GM21526 (cell line): Measurements from ENCODE around the gene MGST1.

Source experiments
- ATAC-seq: cut with Tn5 transposase; IDR thresholded peaks from one replicate; pipeline ENCODE4 v1.9.1; 2021; ENCODE audit warnings: moderate library complexity; ENCODE audit not compliant: unreplicated experiment, low FRiP score

Gene MGST1, protein sequence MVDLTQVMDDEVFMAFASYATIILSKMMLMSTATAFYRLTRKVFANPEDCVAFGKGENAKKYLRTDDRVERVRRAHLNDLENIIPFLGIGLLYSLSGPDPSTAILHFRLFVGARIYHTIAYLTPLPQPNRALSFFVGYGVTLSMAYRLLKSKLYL

DNA sequence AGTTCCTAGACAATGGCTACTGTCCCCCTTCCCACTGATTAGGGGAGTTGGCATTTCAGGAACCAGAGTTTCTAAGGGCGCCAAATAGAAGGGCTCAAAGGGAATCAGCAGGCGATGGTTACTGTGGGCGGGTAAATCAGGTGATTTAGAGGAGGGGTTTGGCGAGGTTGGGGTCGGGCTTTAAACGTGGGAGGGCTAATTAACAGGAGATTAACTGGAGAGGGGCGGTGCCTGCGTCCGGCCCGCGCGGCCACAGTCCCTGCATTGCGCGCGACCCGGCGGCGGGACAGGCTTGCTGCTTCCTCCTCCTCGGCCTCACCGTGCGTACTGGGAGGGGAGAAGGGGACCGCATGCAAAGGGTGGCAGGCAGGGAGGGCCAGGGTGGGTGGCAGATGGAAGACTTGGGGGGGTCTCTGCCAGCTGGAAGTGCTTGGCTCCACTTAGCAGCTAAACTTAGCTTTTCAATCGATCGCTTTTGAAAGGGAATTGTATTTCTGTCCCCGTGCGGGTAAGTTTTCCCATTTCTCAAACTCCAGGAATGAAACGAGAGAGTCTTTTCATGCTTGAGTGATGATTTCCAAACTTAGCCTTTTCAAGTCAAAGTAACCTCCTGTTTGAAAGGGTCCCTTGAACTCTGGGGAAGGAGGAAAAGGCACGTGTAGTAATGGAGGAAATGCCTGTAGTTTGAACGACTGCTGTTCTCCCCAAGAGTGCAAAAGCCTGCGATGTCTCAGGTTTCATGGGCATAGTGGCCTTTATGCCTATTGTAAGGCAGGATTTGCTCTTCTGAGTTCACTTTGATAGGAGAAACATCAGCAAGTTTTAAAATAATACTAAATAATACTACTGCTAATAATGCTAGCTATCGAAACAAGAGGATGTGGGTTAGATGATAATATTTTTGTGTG is at the start of gene MGST1:
TSS of gene MGST1 (plus strand) at position 255 of the 908 bp plus-strand sequence. CDS start 6,608 bp downstream, outside the sequence.
- no peak for ATAC-seq

DNA sequence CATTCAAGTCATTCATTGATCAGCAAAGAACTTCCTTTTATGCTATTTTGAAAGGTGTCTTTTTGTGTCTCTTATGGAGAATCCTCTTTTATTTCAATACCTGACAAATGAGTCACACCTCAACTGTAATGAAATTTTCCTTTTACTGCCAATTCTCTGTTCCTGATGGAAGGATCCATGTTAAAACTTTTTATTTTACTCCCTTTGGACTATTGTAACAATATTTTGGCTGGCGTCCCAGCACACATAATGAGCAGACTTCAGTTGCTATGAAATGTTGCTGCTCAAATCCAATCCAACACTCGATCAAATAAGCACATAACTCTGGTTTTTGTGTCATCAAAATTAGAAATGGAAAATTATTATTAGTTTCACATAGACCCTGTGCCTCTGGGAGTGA is 48.0 kb upstream of the MGST1 start:
- no peak for ATAC-seq

DNA sequence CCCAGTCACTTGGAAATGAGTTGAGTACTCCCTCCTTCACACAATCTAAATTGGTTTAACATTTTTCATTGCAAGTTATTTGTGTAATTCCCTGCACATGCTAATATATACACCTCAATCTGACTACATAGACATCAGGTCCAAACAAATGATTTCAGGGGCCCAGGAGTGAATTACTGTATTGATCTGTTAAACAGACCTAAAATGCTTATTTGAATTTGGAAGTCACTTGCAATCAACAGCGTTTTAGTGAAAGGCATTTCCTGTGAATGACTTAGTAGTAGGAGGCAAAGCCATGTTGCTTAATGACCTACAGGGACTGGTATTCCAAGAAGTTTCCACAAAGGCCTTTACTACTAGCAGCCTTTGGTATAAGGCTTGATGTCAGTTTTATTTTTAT is 47.3 kb upstream of the MGST1 start:
- no peak for ATAC-seq

DNA sequence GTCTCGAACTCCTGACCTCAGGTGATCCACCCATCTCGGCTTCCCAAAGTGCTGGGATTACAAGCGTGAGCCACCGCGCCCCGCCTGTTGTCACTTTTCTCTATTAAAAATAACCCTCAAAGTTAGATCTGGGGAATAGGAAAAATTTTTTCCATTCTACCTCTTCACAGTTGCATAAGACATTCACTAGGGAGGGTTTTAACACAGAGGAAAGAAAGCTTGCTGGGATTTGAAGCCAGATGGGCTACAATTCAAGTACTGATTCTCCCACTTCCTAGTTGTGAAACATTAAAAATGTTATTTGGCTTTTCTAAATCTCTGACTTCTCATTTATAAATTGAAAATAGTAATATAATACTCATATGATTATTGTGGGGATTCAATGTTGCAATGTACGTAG is 46.7 kb upstream of the MGST1 start:
- ATAC-seq = no peak

DNA sequence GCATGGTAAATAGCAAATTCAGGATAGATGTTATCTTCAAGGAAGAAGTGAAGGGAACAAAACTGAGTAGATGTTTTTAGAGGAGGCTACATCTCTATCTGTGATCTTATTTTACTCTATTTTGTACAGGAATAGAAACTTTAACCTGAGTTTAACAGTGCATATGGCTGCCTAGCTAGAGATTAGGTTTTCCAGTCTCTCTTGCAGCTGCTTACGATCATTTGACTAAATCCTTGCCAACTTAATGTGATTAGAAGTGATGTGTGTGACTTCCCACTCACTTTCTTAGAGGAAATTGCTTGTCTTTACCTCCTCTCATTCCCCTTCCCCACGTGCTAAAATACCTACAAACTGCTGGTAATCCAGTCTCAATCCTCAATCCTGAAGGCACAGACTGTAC is 43.5 kb upstream of the MGST1 start:
- no peak for ATAC-seq

DNA sequence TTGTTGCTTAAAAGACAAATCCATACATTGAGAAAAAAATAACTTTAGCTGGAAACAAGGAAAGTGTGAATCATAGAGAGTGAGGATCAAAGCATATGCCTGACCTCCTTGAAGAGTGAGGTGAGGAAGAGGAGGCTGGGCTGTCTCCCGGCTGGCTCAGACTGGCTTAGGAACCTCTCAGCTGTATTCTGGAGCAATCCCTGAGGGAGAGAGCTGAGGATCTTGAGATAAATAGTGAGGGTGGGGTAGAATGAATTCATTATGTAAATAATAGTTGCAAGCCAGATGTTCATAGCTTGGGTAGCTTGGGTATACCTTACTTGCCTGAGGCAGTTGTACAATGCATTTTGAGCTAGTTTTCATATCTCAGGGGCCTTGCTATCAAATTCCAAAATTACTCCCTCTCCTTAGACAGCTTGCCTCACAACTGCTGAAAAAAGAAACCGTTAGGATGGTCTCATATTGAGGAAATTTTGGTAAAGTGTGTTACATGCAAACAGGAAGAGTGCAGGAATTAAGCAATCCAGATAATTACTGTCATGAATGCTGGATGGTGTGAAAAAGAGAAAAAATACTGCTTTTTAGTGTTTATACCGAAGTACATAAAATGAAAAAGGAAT is 39.5 kb upstream of the MGST1 start:
- ATAC-seq = no peak

DNA sequence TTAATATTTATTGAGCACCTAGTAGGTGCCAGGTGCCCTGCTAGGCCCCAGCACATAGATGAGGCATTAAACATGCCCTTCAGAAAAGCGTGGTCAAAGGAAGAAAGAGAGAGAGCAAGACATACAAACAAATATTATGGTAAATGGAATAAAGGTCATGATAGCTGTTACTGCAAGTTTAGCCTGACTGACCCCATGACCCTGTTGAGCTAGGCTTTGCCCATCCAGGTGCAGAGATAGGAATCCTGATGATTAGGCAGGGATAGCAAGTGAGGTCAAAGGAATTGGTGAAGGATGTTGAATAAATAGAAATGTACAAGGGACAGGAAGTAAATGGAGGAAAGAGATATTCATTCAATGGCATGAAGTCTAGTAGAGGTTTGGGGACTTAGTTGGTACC is 36.5 kb upstream of the MGST1 start:
- ATAC-seq = no peak

DNA sequence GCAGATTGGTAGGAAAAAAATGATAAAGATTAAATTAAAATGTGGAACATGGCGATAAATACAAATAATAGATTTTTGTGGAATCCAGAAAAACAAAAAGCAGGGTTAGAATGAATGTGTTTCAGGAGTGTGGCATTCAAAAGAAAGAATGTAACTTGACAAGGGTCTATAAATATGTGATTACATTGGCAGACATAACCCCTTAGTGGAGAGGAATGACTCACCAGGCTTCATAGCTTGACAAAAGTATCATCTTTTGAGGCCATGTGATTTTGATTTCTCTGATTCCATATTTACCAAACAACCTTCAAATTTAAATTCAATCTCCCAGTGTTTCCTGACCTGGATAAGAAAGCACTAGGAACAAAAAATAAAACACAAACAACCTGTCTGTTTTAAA is 24.4 kb upstream of the MGST1 start:
- no peak for ATAC-seq

DNA sequence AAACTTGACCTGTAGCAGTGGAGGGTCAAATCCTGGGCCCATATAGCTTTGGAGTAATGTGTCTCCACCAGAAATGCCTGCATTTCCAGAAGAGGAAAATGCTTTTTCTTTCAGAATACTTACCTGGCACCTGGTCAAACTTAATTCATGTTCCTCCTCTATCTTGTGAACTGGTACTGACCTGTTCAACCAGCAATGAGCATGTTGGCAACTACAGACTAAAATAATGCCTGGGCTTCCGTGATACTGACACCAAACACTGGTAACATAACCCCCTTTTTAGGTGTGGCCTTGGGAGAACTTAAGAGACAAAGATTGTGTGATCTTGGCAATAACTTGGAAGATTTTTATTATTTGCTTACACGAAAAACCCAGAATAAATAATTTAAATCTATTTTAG is 23.8 kb upstream of the MGST1 start:
- no peak for ATAC-seq

DNA sequence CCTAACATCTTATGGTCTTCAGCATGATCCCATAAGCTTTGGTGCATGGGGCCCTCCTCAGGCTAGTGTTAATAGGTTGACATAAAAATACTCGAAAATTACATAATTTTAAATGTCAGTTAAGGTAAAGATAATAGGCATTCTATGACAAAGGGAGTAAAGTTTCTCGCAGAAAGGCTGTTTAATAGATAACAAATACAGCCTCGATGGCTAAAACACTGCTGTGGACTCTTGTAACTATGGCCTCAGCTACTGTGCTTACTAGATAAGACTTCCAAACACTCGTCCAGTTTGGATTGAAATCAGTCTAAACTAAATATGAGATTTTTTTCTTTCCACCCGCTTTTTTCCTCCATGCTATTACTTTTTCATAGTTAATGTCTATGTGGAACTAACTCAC is 23.2 kb upstream of the MGST1 start:
- no peak for ATAC-seq

DNA sequence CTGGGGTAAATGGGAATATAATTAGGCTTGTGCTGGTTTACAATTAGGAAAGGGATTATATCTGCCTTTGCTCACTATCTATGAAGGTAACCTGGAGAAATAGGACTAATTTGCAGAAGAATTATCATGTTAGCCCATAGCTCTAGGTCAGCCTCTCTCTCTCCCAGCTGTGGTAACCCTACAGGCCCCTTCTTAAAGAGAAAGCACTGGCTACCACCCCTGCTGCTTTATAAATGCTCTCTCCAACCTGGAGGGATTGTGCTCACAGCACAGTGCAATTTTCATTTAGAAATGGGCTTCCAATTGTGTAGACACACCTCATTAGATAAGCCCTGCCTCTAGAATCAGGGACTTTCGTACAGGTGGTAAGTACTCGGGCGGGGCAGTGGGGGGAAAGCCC is 22.7 kb upstream of the MGST1 start:
- no peak for ATAC-seq

DNA sequence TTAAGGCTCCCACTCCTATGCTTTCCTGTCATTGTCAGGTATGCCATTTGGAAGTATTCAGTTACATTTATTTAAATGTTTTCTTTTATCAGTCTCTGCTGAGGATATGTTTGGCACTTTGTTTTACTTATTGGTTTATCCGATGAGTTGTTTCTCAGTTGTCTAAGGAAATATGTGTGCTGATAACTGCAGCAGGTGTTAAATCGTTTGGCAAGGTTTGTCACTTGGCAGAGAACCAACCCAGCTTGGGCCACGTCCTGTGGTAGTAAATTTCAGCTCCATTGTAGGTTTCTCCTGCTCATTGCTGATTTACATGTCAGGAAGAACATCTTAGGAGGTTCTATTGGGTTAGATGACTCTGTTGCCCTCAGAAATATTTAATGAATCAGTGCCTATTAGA is 22.0 kb upstream of the MGST1 start:
- ATAC-seq = no peak

DNA sequence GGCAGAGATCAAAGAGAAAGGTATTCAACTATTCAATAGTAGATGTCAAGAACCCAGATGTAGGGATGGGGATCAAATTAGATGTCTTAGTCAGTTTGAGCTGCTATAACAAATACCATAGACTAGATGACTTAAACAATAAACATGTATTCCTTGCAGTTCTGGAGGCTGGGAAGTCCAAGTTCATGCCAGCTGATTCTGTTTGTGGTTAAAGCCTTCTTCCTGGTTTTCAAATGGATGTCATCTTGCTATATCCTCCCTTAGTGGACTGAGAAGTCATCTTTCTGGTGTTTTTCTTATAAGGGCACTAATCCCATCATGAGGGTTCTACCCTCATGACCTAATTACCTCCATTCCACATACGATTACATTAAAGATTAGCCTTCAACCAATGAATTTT is 19.5 kb upstream of the MGST1 start:
- ATAC-seq = no peak

DNA sequence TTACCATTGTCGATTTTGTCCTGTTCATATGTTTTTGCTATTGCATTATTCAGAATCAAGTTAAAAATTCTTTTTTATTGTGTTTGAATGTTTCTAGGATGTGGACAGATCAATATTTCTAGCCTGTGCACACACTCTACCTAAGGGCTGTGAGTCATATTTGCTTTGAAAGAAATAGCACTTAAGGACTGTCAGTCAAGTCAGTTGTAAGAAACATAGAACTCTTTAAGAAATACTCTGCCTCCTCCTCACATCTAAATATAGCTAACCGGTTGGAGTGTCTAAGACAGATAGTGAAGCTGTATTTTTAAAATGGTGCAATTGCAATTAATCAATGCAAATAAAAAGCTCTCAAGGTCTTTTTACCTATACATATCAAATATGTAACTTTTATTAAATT is 17.9 kb upstream of the MGST1 start:
- no peak for ATAC-seq

DNA sequence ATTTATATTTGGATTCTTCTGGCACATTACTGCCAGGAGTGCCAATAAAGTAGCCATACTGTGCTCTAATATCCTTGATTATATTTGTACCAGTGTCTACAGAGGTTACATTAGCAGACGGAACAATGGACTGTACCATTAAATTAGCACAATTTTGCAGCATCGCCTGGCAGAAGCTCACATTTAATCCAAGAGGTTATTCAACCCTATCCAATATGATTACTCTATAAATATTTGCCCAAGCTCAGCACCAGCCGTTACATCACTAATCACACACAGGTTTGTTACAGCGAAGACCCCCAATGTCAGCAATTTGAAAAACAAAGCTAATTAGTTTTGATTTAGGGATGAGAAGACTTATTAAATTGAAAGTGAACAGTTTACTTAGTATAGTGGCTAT is 16.9 kb upstream of the MGST1 start:
- no peak for ATAC-seq

DNA sequence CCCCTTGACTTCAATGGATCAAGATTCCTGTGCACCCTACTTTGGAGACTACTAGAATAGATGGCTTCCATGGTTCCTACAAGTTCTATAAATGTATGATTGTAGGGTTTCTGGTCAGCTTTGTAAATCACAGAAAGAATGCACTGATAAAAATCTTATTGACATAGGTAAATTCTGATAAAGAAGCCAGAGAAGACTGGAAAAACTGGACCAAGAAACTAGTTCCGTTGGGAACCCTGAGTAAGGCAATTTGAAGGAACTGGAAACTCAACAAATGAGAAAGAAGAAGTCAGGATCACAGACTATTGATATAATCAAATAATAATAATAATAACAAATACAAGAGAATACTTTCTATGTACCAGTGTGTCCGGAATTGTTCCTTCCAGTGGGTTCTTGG is 15.4 kb upstream of the MGST1 start:
- no peak for ATAC-seq

DNA sequence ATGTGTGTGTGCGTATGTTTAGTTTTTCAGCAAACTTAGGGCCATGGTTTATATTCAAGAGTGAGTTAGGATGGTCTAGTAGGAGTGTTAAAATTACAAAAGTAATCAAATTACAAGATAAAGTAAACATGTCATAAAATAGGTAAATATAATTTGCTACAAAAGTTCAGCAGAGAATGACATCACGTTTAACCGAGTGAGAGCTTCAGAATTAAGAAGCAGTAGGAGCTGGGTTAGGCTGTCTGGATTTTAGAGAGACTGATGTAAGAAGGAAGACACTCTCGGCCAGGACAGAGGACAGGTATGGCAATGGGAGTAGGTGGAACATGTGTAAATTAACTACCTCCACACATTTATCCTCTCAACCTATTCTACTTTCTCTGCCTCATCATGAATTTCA is 11.6 kb upstream of the MGST1 start:
- ATAC-seq = no peak

DNA sequence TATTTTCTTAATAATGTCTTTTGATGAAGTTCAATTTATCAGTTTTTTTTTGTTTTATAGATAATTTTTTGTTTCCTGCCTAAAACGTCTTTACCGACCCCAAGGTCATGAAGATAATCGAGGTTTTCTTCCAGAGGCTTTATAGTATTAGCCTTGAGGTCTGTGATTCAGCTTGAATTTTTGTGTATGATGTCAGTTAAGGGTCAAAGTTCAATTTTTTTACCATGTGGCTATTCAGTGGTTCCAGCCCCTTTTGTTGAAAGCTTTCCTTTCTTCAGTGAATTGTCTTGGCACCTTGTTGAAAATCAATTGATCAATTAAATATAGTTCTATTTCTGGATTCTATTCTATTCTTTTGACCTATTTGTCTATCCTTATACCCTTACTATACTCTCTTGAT is 3.2 kb upstream of the MGST1 start:
- no peak for ATAC-seq

DNA sequence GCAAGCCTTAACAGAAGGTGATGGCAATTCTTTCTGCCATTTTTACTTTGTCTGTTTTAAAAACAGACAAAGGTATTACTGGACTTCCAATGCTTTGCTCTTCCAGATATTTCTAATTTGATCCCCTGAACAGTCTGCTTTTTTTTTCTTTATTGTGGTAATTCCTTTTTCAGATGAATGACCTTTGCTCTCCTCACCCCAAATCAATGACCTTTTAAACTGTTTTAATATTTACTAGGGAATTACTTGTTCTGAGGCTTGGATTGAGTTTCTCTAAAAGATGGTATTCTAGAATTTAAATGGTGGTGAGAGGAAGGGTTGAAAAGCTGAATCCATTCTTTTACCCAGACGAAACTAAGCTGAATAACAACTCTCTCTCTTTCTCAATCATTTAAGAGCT is 2.3 kb upstream of the MGST1 start:
- ATAC-seq = no peak

DNA sequence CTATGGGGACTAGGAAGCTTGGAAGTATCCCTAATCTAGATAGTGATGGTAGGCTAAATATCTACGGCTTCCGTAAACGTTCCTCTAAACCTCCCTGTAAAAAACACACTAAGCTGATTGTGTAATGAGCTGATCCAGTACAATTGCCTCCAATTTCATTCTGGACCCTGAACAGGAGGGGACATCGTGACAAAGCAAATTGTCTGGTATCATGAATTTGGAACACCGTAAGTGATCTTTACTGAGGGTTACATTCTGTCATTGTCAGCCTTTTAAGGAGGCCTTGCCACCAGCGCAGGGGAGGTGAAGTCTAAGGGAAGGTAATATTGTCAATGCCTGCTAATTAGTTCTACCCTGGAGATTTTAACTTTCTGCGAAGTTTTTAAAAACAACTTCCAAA is 487 bp upstream of the MGST1 start:
- ATAC-seq = no peak

DNA sequence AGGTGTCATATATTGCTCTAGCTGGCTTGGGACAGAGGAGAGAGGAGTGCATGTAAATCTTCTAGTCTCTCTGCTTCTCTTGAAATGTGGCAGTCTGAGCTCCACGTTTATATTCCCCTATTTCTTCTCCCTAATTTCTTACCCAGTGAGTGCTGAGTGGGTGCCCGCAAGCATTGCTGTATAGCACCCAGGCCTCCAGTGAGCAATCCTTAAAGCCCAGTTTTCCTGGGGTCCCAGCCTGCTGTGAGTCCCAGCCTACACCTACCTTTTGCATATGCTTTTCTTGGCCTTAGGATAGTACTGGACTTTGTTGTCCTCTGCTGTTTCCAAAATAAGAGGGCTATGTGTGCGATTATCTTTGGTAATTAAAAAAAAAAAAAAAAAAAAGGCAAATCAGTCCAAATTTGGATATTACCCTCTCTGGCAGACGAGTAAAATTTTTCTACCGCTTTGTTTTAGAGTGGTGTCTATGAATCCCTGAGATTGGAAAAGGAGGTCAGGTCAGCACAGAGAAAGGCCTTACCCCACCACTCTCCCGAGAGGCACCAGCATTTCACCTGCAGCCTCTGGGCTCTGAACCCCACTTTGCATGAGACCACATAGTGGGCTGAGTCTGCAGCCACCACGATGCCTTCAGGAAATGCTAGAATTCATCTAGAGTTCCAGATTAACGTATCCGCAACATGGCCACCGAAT is 1.1 kb downstream of the MGST1 start:
- no peak for ATAC-seq
